ENCODE measurements around the gene GSTO1.

GSTO1 gene

DNA sequence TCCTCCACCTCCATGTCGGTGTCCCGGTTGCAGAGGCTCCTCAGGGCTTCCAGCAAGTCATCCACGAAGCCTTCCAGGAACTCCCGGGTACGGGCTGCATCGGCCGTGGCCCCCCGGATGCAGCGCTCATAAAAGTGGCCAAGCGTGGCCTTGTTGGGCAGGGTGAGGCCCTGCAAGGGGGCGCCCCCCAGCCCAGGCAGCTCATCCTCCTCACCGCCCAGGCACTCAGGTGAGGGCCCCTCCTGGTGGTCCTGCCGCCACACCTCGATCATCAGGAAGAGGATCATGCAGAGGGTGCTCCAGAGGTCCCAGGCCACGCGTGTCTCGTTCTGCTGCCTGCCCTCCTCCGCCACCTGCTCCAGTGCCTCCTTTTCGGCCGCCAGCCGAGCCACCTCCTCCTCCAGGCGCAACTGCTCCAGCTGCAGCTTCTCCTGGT lies 60.8 kb downstream of the GSTO1 start:
- H3K4me3 ChIP-seq (ENCODE audit: low read depth, low read length) = no peak overlapping the region
- no peak for DNase-seq (ENCODE audit: low read depth, low spot score)
- TF ChIP-seq, protein P1, sequence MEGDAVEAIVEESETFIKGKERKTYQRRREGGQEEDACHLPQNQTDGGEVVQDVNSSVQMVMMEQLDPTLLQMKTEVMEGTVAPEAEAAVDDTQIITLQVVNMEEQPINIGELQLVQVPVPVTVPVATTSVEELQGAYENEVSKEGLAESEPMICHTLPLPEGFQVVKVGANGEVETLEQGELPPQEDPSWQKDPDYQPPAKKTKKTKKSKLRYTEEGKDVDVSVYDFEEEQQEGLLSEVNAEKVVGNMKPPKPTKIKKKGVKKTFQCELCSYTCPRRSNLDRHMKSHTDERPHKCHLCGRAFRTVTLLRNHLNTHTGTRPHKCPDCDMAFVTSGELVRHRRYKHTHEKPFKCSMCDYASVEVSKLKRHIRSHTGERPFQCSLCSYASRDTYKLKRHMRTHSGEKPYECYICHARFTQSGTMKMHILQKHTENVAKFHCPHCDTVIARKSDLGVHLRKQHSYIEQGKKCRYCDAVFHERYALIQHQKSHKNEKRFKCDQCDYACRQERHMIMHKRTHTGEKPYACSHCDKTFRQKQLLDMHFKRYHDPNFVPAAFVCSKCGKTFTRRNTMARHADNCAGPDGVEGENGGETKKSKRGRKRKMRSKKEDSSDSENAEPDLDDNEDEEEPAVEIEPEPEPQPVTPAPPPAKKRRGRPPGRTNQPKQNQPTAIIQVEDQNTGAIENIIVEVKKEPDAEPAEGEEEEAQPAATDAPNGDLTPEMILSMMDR (IDR thresholded peaks at IDR 0.05; ENCODE audit: low read depth, low read length) = no peak
- in situ Hi-C loops (cut with HindIII; ENCODE audit: low sequenced_read_pairs) = no loop called here

DNA sequence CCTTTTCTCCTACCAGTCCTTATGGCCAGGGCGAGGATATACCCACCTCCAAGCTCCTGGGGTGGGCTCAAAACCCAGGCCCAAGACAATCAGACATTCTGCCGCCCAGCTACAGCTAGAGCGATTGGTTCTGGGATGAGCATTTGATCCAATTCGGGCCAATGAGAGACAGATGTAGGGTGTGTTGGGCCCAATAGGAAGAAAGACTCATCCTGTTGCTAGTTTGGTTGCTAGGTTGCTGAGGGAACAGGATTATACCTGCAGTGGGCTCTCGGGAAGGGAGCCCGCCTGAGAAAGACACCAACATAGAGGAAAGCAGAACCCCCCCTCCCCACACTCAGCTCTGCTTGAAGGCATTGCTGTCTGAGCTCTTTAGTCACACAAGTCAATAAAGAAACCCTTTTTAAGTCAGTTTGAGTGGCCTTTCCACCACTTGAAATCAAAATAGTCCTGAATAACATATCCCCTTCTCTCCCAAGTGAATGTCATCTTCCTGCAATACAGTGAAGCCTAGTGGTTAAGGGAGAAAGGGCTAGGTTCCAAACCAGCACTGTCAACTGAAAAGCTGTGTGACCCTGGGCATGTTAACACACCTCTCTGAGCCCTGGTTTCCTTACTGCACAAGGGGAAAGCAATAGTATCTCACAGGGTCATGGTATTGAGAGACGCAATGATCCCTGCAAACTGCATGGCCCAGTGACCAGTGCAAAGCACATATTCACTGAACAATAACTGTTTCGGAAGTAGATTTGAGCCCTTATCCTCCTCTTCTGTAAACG lies 61.8 kb downstream of the GSTO1 start:
- DNase-seq (ENCODE audit: low read depth, low spot score) = no peak
- no peak overlapping the region for H3K4me3 ChIP-seq (ENCODE audit: low read depth, low read length)
- TF ChIP-seq, protein P1 (IDR thresholded peaks at IDR 0.05; ENCODE audit: low read depth, low read length) = no peak
- in situ Hi-C loops (cut with HindIII; ENCODE audit: low sequenced_read_pairs) = no loop called here

Measured in astrocyte of the spinal cord (primary cell).